ENCODE measurements around the gene PLCB4. TPM values are rescaled to one million over a fixed set of nuclear protein-coding genes. Genes with fewer than 3 reads are reported as not detected.

PLCB4 gene
- polyA plus RNA-seq, 1 donor = 14.6 TPM

- H3K9me3 ChIP-seq (ENCODE audit: control insufficient read depth, low read depth, low read length) = no peaks in the 10 kb centered on the region
- H3K27ac ChIP-seq (ENCODE audit: low read length) = peak overlapping the region; percentile 71
- DNase-seq = no peak
- H3K4me1 ChIP-seq (ENCODE audit: control insufficient read depth, insufficient read depth, low read length) = peaks cover 30% of the 10 kb centered on the region
- no peaks in the 10 kb centered on the region for H3K36me3 ChIP-seq (ENCODE audit: control insufficient read depth, insufficient read depth, low read length)
- H3K27me3 ChIP-seq (ENCODE audit: control insufficient read depth, insufficient read depth, low read length) = no peaks in the 10 kb centered on the region
- H3K4me3 ChIP-seq (ENCODE audit: low read length) = no peak overlapping the region
Observed at GRCh38 chr20:9352739-9353138, 283.9 kb downstream of the PLCB4 start.

GRCh38 chr20:9353180-9353915 is 284.5 kb downstream of the PLCB4 start:
- no CpG with 5 or more reads among the region's 2 CpGs for WGBS (ENCODE audit: insufficient coverage, low lambda C conversion rate)
- H3K36me3 ChIP-seq (ENCODE audit: control insufficient read depth, insufficient read depth, low read length) = no peaks in the 10 kb centered on the region
- H3K4me1 ChIP-seq (ENCODE audit: control insufficient read depth, insufficient read depth, low read length) = peaks cover 26% of the 10 kb centered on the region
- no peak overlapping the region for H3K4me3 ChIP-seq (ENCODE audit: low read length)
- H3K9me3 ChIP-seq (ENCODE audit: control insufficient read depth, low read depth, low read length) = no peaks in the 10 kb centered on the region
- H3K27ac ChIP-seq (ENCODE audit: low read length) = peak overlapping the region; percentile 79
- H3K27me3 ChIP-seq (ENCODE audit: control insufficient read depth, insufficient read depth, low read length) = no peaks in the 10 kb centered on the region
- DNase-seq = peak; percentile 82 to 90

GRCh38 chr20:9353916-9354276 is 285.0 kb downstream of the PLCB4 start:
- Histone ChIP-seq H3K9me3 (ENCODE audit: control insufficient read depth, low read depth, low read length) (no peaks in the 10 kb centered on the region), H3K27me3 (ENCODE audit: control insufficient read depth, insufficient read depth, low read length) (no peaks in the 10 kb centered on the region), H3K36me3 (ENCODE audit: control insufficient read depth, insufficient read depth, low read length) (no peaks in the 10 kb centered on the region), H3K4me3 (ENCODE audit: low read length) (no peak overlapping the region), H3K27ac (ENCODE audit: low read length) (peak overlapping the region; percentile 79), H3K4me1 (ENCODE audit: control insufficient read depth, insufficient read depth, low read length) (peaks cover 22% of the 10 kb centered on the region)
- WGBS (ENCODE audit: insufficient coverage, low lambda C conversion rate) = 100% methylated on average over 1 of the region's 1 CpG
- DNase-seq = no peak

- Histone ChIP-seq H3K4me3 (ENCODE audit: low read length) (no peak overlapping the region), H3K9me3 (ENCODE audit: control insufficient read depth, low read depth, low read length) (no peaks in the 10 kb centered on the region), H3K36me3 (ENCODE audit: control insufficient read depth, insufficient read depth, low read length) (no peaks in the 10 kb centered on the region), H3K27ac (ENCODE audit: low read length) (no peak overlapping the region), H3K4me1 (ENCODE audit: control insufficient read depth, insufficient read depth, low read length) (peaks cover 16% of the 10 kb centered on the region), H3K27me3 (ENCODE audit: control insufficient read depth, insufficient read depth, low read length) (no peaks in the 10 kb centered on the region)
- 100% methylated on average over 1 of the region's 2 CpGs for WGBS (ENCODE audit: insufficient coverage, low lambda C conversion rate)
- DNase-seq = no peak
Observed at GRCh38 chr20:9354579-9354978, 285.7 kb downstream of the PLCB4 start.

GRCh38 chr20:9358001-9358400 is 289.1 kb downstream of the PLCB4 start:
- H3K4me3 ChIP-seq (ENCODE audit: low read length) = no peak overlapping the region
- H3K36me3 ChIP-seq (ENCODE audit: control insufficient read depth, insufficient read depth, low read length) = no peaks in the 10 kb centered on the region

GRCh38 chr20:9359561-9360308 is 290.8 kb downstream of the PLCB4 start:
- Histone ChIP-seq H3K4me1 (ENCODE audit: control insufficient read depth, insufficient read depth, low read length) (peaks cover 4% of the 10 kb centered on the region), H3K27ac (ENCODE audit: low read length) (no peak overlapping the region), H3K9me3 (ENCODE audit: control insufficient read depth, low read depth, low read length) (no peaks in the 10 kb centered on the region), H3K4me3 (ENCODE audit: low read length) (no peak overlapping the region), H3K36me3 (ENCODE audit: control insufficient read depth, insufficient read depth, low read length) (no peaks in the 10 kb centered on the region), H3K27me3 (ENCODE audit: control insufficient read depth, insufficient read depth, low read length) (no peaks in the 10 kb centered on the region)
- 0% methylated on average over 2 of the region's 14 CpGs for WGBS (ENCODE audit: insufficient coverage, low lambda C conversion rate)
- DNase-seq = peak; percentile 56 to 77

More at GRCh38 chr20:9358001-9358400, 289.1 kb downstream of the PLCB4 start:
- no CpG with 5 or more reads among the region's 2 CpGs for WGBS (ENCODE audit: insufficient coverage, low lambda C conversion rate)
- no peaks in the 10 kb centered on the region for H3K27me3 ChIP-seq (ENCODE audit: control insufficient read depth, insufficient read depth, low read length)
- DNase-seq = no peak
- no peak overlapping the region for H3K27ac ChIP-seq (ENCODE audit: low read length)
- H3K4me1 ChIP-seq (ENCODE audit: control insufficient read depth, insufficient read depth, low read length) = peaks cover 12% of the 10 kb centered on the region
- H3K9me3 ChIP-seq (ENCODE audit: control insufficient read depth, low read depth, low read length) = no peaks in the 10 kb centered on the region

GRCh38 chr20:9360431-9360830 is 291.5 kb downstream of the PLCB4 start:
- Histone ChIP-seq H3K4me3 (ENCODE audit: low read length) (no peak overlapping the region), H3K9me3 (ENCODE audit: control insufficient read depth, low read depth, low read length) (no peaks in the 10 kb centered on the region), H3K27me3 (ENCODE audit: control insufficient read depth, insufficient read depth, low read length) (no peaks in the 10 kb centered on the region), H3K36me3 (ENCODE audit: control insufficient read depth, insufficient read depth, low read length) (no peaks in the 10 kb centered on the region), H3K27ac (ENCODE audit: low read length) (no peak overlapping the region), H3K4me1 (ENCODE audit: control insufficient read depth, insufficient read depth, low read length) (peaks cover 4% of the 10 kb centered on the region)
- 80% methylated on average over 1 of the region's 1 CpG for WGBS (ENCODE audit: insufficient coverage, low lambda C conversion rate)
- DNase-seq = no peak

- Histone ChIP-seq H3K9me3 (ENCODE audit: control insufficient read depth, low read depth, low read length) (no peaks in the 10 kb centered on the region), H3K27me3 (ENCODE audit: control insufficient read depth, insufficient read depth, low read length) (no peaks in the 10 kb centered on the region), H3K27ac (ENCODE audit: low read length) (no peak overlapping the region), H3K4me3 (ENCODE audit: low read length) (no peak overlapping the region), H3K4me1 (ENCODE audit: control insufficient read depth, insufficient read depth, low read length) (peaks cover 4% of the 10 kb centered on the region), H3K36me3 (ENCODE audit: control insufficient read depth, insufficient read depth, low read length) (peaks cover 4% of the 10 kb centered on the region)
- 50% methylated on average over 1 of the region's 2 CpGs for WGBS (ENCODE audit: insufficient coverage, low lambda C conversion rate)
- peak in 1 of 2 donors; percentile 40 for DNase-seq
Observed at GRCh38 chr20:9363673-9364072, 294.8 kb downstream of the PLCB4 start.

- H3K4me1 ChIP-seq (ENCODE audit: control insufficient read depth, insufficient read depth, low read length) = no peaks in the 10 kb centered on the region
- no peak for DNase-seq
- no peak overlapping the region for H3K4me3 ChIP-seq (ENCODE audit: low read length)
Observed at GRCh38 chr20:9367328-9367727, 298.4 kb downstream of the PLCB4 start.

GRCh38 chr20:9367746-9368145 is 298.9 kb downstream of the PLCB4 start:
- peaks cover 4% of the 10 kb centered on the region for H3K36me3 ChIP-seq (ENCODE audit: control insufficient read depth, insufficient read depth, low read length)
- no peaks in the 10 kb centered on the region for H3K4me1 ChIP-seq (ENCODE audit: control insufficient read depth, insufficient read depth, low read length)
- no peak for DNase-seq
- no peaks in the 10 kb centered on the region for H3K9me3 ChIP-seq (ENCODE audit: control insufficient read depth, low read depth, low read length)
- no peak overlapping the region for H3K27ac ChIP-seq (ENCODE audit: low read length)
- H3K4me3 ChIP-seq (ENCODE audit: low read length) = no peak overlapping the region
- WGBS (ENCODE audit: insufficient coverage, low lambda C conversion rate) = 83% methylated on average over 1 of the region's 2 CpGs
- H3K27me3 ChIP-seq (ENCODE audit: control insufficient read depth, insufficient read depth, low read length) = no peaks in the 10 kb centered on the region

More at GRCh38 chr20:9367328-9367727, 298.4 kb downstream of the PLCB4 start:
- H3K9me3 ChIP-seq (ENCODE audit: control insufficient read depth, low read depth, low read length) = no peaks in the 10 kb centered on the region
- no peak overlapping the region for H3K27ac ChIP-seq (ENCODE audit: low read length)
- H3K36me3 ChIP-seq (ENCODE audit: control insufficient read depth, insufficient read depth, low read length) = peaks cover 4% of the 10 kb centered on the region
- H3K27me3 ChIP-seq (ENCODE audit: control insufficient read depth, insufficient read depth, low read length) = no peaks in the 10 kb centered on the region

Data from large intestine (tissue), 3 donors.